ENCODE data around the gene ABCG8.

Gene ABCG8

GRCh38 chr2:43925431-43925830, 86.7 kb downstream of the ABCG8 start:
- DNase-seq = no peak

GRCh38 chr2:43927442-43927841, 88.7 kb downstream of the ABCG8 start:
- no peak for DNase-seq

DNA sequence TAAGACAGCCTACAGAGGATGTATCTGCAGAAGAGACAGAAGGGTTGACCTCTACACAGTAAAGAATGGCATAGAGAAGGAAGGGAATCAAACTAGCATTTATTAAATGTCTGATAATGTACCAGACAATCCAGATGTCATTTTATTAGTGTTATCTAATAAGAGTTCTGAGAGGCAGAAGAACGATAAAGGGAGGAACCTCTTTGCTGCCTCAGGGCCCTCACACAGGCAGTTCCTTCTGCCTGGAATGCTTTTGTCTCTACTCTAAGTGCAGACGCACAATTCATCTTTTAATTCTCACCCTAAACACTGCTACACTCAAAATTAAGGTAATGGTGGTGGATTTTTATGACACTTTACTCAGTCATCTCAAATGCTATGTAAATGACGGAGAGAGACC, 92.5 kb downstream of the ABCG8 start:
- DNase-seq = no peak

Measured in stimulated activated CD4-positive, alpha-beta T cell treated with anti-CD3 and anti-CD28 coated beads, Interleukin-1b, Interleukin-23, amount 100 ng/mL, for 48 hours (primary cell).